ENCODE measurements around the gene CEP112. TPM values are rescaled to one million over a fixed set of nuclear protein-coding genes. Genes with fewer than 3 reads are reported as not detected.

The CEP112 gene
- total and polyA plus RNA-seq, 2 of the 13 experiments (the other 11 are each of a cell fraction or from before 2014, with no cell fraction given) = 1.2 to 3.4 TPM

GRCh38 chr17:65627891-65628643, 563.9 kb downstream of the CEP112 start (continued):
- TF ChIP-seq HMGXB4 (CRISPR knock-in tag; IDR thresholded peaks at IDR 0.05; ENCODE audit: borderline replicate concordance in 1 of 2, low read depth in 1 of 2) (0 out of 4 replicates have a peak, but pooled peaks of 1 of the 2 experiments have one; percentile 23), RFXANK (CRISPR knock-in tag; IDR thresholded peaks at IDR 0.05) (no peak), ZNF331 (CRISPR knock-in tag; IDR thresholded peaks at IDR 0.05) (peak; percentile 55; the same call in 1 of the 2 replicates), ZBTB8A (CRISPR knock-in tag; IDR thresholded peaks at IDR 0.05; ENCODE audit: borderline replicate concordance, low read depth) (no peak), ZC3H13 (CRISPR knock-in tag; IDR thresholded peaks at IDR 0.05) (no peak), TBP (CRISPR knock-in tag; IDR thresholded peaks at IDR 0.05) (no peak), NBN (conservative IDR thresholded peaks at IDR 0.05) (no peak), RFX1 (IDR thresholded peaks at IDR 0.05) (no peak), NCOA5 (CRISPR knock-in tag; IDR thresholded peaks at IDR 0.05) (no peak), STAG1 (CRISPR knock-in tag; IDR thresholded peaks at IDR 0.05) (peak; percentile 3; the same call in 1 of the 2 replicates), ZNF557 (CRISPR knock-in tag; IDR thresholded peaks at IDR 0.05) (no peak), SMAD1 (CRISPR knock-in tag; IDR thresholded peaks at IDR 0.05; ENCODE audit: borderline replicate concordance, low read depth) (no peak), NFAT5 (CRISPR knock-in tag; IDR thresholded peaks at IDR 0.05) (no peak), ZNF407 (CRISPR knock-in tag; IDR thresholded peaks at IDR 0.05; ENCODE audit: not compliant biosample characterization) (no peak)

Measured in HepG2 (cell line).